ENCODE measurements around the gene FYCO1.

FYCO1 gene

GRCh38 chr3:45873036-45873435, 122.6 kb downstream of the FYCO1 start:
- H3K27ac ChIP-seq (ENCODE audit: low read depth, low read length), result no peak overlapping the region
- H3K4me1 ChIP-seq (ENCODE audit: insufficient read depth, low read length), result no peaks in the 10 kb centered on the region; the same call in 1 of the 2 replicates
- no peak overlapping the region for H3K4me3 ChIP-seq (ENCODE audit: low read length)
- no peaks in the 10 kb centered on the region for H3K36me3 ChIP-seq (ENCODE audit: insufficient read depth, low read length)
- no peak overlapping the region for H3K9ac ChIP-seq (ENCODE audit: low read depth, low read length)
- H3K9me3 ChIP-seq (ENCODE audit: insufficient read depth, low read depth, low read length), result no peaks in the 10 kb centered on the region
- peaks cover 3% of the 10 kb centered on the region; the same call in 1 of the 2 replicates for H3K27me3 ChIP-seq (ENCODE audit: insufficient read depth, low read length)

DNA sequence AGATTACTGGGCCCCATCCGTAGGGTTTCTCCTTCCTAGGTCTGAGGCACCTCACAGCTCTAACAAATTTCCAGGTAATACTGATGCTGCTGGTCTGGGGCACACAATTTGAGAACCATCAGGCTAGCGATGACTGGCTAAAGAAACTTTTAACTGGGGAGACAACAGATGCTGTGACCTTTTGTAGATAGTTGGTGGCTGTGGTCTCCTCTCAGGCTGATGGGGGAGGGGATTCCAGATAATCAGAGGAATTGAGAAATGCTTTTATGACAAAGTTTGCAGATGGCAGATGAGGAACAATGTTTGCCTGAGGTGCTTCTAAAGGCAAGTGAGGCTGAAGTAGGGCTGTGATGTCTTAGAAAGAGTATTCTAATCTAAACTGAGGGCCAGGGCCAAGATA, 123.1 kb downstream of the FYCO1 start:
- no peak overlapping the region for H3K4me3 ChIP-seq (ENCODE audit: low read length)
- peaks cover 3% of the 10 kb centered on the region; the same call in 1 of the 2 replicates for H3K27me3 ChIP-seq (ENCODE audit: insufficient read depth, low read length)
- no peak overlapping the region for H3K27ac ChIP-seq (ENCODE audit: low read depth, low read length)
- no peaks in the 10 kb centered on the region for H3K9me3 ChIP-seq (ENCODE audit: insufficient read depth, low read depth, low read length)
- H3K9ac ChIP-seq (ENCODE audit: low read depth, low read length), result no peak overlapping the region
- H3K36me3 ChIP-seq (ENCODE audit: insufficient read depth, low read length), result no peaks in the 10 kb centered on the region
- H3K4me1 ChIP-seq (ENCODE audit: insufficient read depth, low read length), result no peaks in the 10 kb centered on the region; the same call in 1 of the 2 replicates
- 72% methylated on average over 2 of the region's 2 CpGs for WGBS

DNA sequence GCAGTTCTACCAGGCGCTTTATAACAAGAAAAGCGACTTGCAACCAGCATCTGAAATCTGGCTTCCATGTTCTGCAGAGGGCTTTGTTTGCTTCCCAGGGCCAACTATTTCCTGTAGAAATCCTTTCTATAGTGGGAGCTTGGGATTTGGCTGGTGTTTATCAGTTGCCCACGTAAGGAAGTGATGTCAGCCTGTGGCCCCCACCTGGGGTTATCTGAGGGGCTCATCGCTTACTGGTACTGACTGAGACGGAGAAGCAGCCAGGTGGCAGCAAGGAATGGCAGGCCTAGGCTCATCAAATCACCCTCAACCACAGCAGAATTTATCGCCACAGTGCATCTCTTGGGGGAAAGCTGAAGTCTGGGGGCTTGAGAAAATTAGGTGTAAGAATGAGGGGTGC, 123.8 kb downstream of the FYCO1 start:
- H3K4me3 ChIP-seq (ENCODE audit: low read length), result no peak overlapping the region
- H3K36me3 ChIP-seq (ENCODE audit: insufficient read depth, low read length), result no peaks in the 10 kb centered on the region
- no peak overlapping the region for H3K9ac ChIP-seq (ENCODE audit: low read depth, low read length)
- H3K9me3 ChIP-seq (ENCODE audit: insufficient read depth, low read depth, low read length), result no peaks in the 10 kb centered on the region
- H3K27me3 ChIP-seq (ENCODE audit: insufficient read depth, low read length), result peaks cover 3% of the 10 kb centered on the region; the same call in 1 of the 2 replicates
- H3K4me1 ChIP-seq (ENCODE audit: insufficient read depth, low read length), result no peaks in the 10 kb centered on the region; the same call in 1 of the 2 replicates
- 92% methylated on average over 6 of the region's 6 CpGs for WGBS
- no peak overlapping the region for H3K27ac ChIP-seq (ENCODE audit: low read depth, low read length)

- no peak overlapping the region for H3K9ac ChIP-seq (ENCODE audit: low read depth, low read length)
- no peaks in the 10 kb centered on the region; the same call in 1 of the 2 replicates for H3K4me1 ChIP-seq (ENCODE audit: insufficient read depth, low read length)
- no peaks in the 10 kb centered on the region for H3K9me3 ChIP-seq (ENCODE audit: insufficient read depth, low read depth, low read length)
- no peak overlapping the region for H3K27ac ChIP-seq (ENCODE audit: low read depth, low read length)
- no peak overlapping the region for H3K4me3 ChIP-seq (ENCODE audit: low read length)
- WGBS, result 85% methylated on average over 4 of the region's 4 CpGs
- no peaks in the 10 kb centered on the region for H3K27me3 ChIP-seq (ENCODE audit: insufficient read depth, low read length)
- H3K36me3 ChIP-seq (ENCODE audit: insufficient read depth, low read length), result no peaks in the 10 kb centered on the region
These were observed 125.5 kb downstream of the FYCO1 start for GRCh38 chr3:45870099-45870498.

DNA sequence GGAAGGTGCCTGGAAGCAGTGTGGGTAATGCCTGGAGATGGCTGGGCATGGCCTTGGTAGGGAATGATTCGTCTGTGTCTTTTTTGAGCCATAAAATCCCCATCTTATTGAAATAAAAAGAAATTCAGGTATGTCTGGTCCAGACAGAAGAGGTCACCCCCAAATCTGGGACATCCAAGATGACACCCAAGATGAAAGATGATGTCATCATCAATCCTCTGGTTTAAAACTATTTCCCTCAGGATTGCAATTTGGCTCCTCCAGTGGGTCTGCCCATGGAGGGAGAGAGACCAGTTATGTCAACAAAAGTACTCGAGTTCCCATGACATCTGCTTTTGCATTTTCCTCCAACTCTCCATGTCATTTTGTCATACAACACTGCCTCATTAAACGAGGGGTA, 126.0 kb downstream of the FYCO1 start:
- H3K27ac ChIP-seq (ENCODE audit: low read depth, low read length), result no peak overlapping the region
- H3K4me1 ChIP-seq (ENCODE audit: insufficient read depth, low read length), result no peaks in the 10 kb centered on the region; the same call in 1 of the 2 replicates
- H3K36me3 ChIP-seq (ENCODE audit: insufficient read depth, low read length), result no peaks in the 10 kb centered on the region
- H3K4me3 ChIP-seq (ENCODE audit: low read length), result no peak overlapping the region
- no peaks in the 10 kb centered on the region for H3K27me3 ChIP-seq (ENCODE audit: insufficient read depth, low read length)
- WGBS, result 71% methylated on average over 1 of the region's 3 CpGs
- no peaks in the 10 kb centered on the region for H3K9me3 ChIP-seq (ENCODE audit: insufficient read depth, low read depth, low read length)
- H3K9ac ChIP-seq (ENCODE audit: low read depth, low read length), result no peak overlapping the region

GRCh38 chr3:45868650-45869049, 127.0 kb downstream of the FYCO1 start:
- no peaks in the 10 kb centered on the region for H3K27me3 ChIP-seq (ENCODE audit: insufficient read depth, low read length)

DNA sequence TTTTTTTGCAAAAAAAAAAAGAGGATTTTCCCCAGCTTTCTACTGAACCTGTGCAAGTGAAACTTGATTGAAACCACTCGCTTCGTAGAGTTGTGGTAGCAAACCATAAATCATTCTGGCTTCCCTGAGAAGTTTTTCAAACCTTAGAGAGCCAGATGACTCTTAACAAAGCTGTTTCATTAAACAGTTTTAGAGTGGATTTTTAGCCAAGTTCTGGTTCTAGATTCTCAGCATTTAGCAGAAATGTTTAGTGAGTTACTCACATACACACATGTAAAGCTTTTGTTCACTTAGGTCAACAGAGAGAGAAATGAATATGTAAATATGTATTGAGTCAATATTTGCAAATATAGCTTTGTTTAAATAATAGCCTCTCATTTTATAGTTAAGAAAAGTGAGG, 127.4 kb downstream of the FYCO1 start:
- WGBS, result 89% methylated on average over 2 of the region's 2 CpGs
- Histone ChIP-seq H3K9me3 (ENCODE audit: insufficient read depth, low read depth, low read length) (0 out of 2 replicates have a peak, but pooled peaks cover 4% of the 10 kb centered on the region), H3K27me3 (ENCODE audit: insufficient read depth, low read length) (no peaks in the 10 kb centered on the region), H3K9ac (ENCODE audit: low read depth, low read length) (no peak overlapping the region), H3K4me3 (ENCODE audit: low read length) (no peak overlapping the region), H3K27ac (ENCODE audit: low read depth, low read length) (no peak overlapping the region), H3K4me1 (ENCODE audit: insufficient read depth, low read length) (no peaks in the 10 kb centered on the region; the same call in 1 of the 2 replicates), H3K36me3 (ENCODE audit: insufficient read depth, low read length) (no peaks in the 10 kb centered on the region)

More at GRCh38 chr3:45868650-45869049, 127.0 kb downstream of the FYCO1 start:
- Histone ChIP-seq H3K27ac (ENCODE audit: low read depth, low read length) (no peak overlapping the region), H3K4me1 (ENCODE audit: insufficient read depth, low read length) (no peaks in the 10 kb centered on the region; the same call in 1 of the 2 replicates), H3K9me3 (ENCODE audit: insufficient read depth, low read depth, low read length) (0 out of 2 replicates have a peak, but pooled peaks cover 4% of the 10 kb centered on the region), H3K4me3 (ENCODE audit: low read length) (no peak overlapping the region), H3K9ac (ENCODE audit: low read depth, low read length) (no peak overlapping the region), H3K36me3 (ENCODE audit: insufficient read depth, low read length) (no peaks in the 10 kb centered on the region)
- 76% methylated on average over 2 of the region's 2 CpGs for WGBS
